Mononuclear cell (primary cell): ENCODE results near the gene GAST. TPM values are rescaled to one million over a fixed set of nuclear protein-coding genes. Genes with fewer than 3 reads are reported as not detected.
A peak's percentile ranks its signal among the peaks of the same experiment; 100 is the strongest.
"Not testable (repeated sequence)": the region's sequence is repeated elsewhere in the genome, so short reads cannot be mapped to it uniquely, and the experiment has no call there.

ENCODE experiments used
- H3K27me3 ChIP-seq: 2 replicates; pipeline ENCODE4 v1.6.0; 2011; ENCODE audit warnings: low read length, control low read depth; ENCODE audit not compliant: insufficient read depth
- H3K4me1 ChIP-seq: 2 replicates; pipeline ENCODE4 v1.5.1; 2011; ENCODE audit warnings: mild to moderate bottlenecking, low read length, control low read depth; ENCODE audit not compliant: insufficient read depth
- H3K4me3 ChIP-seq: 2 replicates; pipeline ENCODE4 v1.5.1; 2011; ENCODE audit warnings: mild to moderate bottlenecking, low read length, moderate library complexity
- H3K9me3 ChIP-seq: 2 replicates; pipeline ENCODE4 v1.5.1; 2011; ENCODE audit warnings: low read depth, mild to moderate bottlenecking, control low read depth, low read length
- total RNA-seq: library from RNA; depleted of rRNA; stranded (reverse); fragments of >200 nt; gene quantifications from one replicate; pipeline ENCODE4 v1.2.3, GENCODE V29; 2012

Gene GAST
- total RNA-seq, 1 donor = not detected

DNA sequence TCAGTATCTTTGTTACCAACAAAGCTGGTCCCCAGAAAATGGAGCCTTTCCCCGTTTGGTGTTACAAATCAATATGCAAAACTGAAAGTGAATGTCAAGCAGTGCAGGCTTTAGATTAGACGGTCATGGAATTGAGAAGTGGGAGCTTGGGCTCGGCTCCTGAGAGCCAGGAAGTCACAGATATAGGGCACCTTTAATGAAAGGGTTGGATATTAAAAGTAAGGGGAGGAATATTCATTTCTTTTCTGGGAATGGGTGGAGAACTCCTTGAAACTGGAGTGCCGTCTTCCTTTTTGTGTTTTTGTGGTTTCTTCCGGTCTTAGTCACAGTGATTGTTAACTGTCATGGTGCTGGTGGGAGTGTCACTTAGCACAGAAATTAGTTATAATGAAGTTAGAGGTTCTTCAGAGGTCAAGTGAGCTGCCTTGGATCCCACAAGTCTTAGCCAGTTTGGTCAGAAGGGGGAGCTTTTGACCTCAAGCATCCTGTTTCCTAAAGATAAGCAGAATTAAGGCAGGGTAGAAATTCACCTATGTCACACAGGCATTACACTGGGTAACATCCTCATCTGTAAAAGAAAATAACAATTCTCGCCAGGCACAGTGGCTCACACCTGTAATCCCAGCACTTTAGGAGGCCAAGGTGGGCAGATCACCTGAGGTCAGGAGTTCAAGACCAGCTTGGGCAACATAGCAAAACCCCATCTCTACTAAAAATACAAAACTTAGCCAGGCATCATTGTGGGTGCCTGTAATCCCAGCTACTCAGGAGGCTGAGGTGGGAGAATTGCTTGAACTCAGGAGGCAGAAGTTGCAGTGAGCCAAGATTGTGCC is 33.0 kb upstream of the GAST start:
- peak overlapping the region; percentile 39 for H3K4me3 ChIP-seq
- peaks cover 49% of the 10 kb centered on the region for H3K4me1 ChIP-seq
- H3K9me3 ChIP-seq = no peaks in the 10 kb centered on the region
- no peaks in the 10 kb centered on the region for H3K27me3 ChIP-seq

- no peaks in the 10 kb centered on the region for H3K9me3 ChIP-seq
- no peaks in the 10 kb centered on the region for H3K27me3 ChIP-seq
- no peak overlapping the region for H3K4me3 ChIP-seq
- H3K4me1 ChIP-seq = peaks cover 49% of the 10 kb centered on the region
Measured at GRCh38 chr17:41679740-41680425, 32.2 kb upstream of the GAST start.

- H3K4me1 ChIP-seq = peaks cover 46% of the 10 kb centered on the region
Measured at GRCh38 chr17:41680426-41681040, 31.6 kb upstream of the GAST start.

GRCh38 chr17:41681776-41682175 is 30.4 kb upstream of the GAST start:
- H3K4me3 ChIP-seq = no peak overlapping the region
- peaks cover 34% of the 10 kb centered on the region for H3K4me1 ChIP-seq
- H3K9me3 ChIP-seq = no peaks in the 10 kb centered on the region
- no peaks in the 10 kb centered on the region for H3K27me3 ChIP-seq

More at GRCh38 chr17:41680426-41681040, 31.6 kb upstream of the GAST start:
- no peak overlapping the region for H3K4me3 ChIP-seq
- no peaks in the 10 kb centered on the region for H3K9me3 ChIP-seq
- no peaks in the 10 kb centered on the region for H3K27me3 ChIP-seq

- Histone ChIP-seq H3K9me3 (no peaks in the 10 kb centered on the region), H3K4me3 (no peak overlapping the region), H3K27me3 (no peaks in the 10 kb centered on the region), H3K4me1 (peaks cover 28% of the 10 kb centered on the region)
Measured at GRCh38 chr17:41682631-41683030, 29.5 kb upstream of the GAST start.

- Histone ChIP-seq H3K27me3 (no peaks in the 10 kb centered on the region), H3K4me1 (peaks cover 27% of the 10 kb centered on the region), H3K9me3 (no peaks in the 10 kb centered on the region), H3K4me3 (no peak overlapping the region)
Measured at GRCh38 chr17:41683441-41684007, 28.6 kb upstream of the GAST start.

- Histone ChIP-seq H3K4me1 (peaks cover 22% of the 10 kb centered on the region), H3K27me3 (no peaks in the 10 kb centered on the region), H3K4me3 (no peak overlapping the region), H3K9me3 (no peaks in the 10 kb centered on the region)
Measured at GRCh38 chr17:41684035-41684434, 28.1 kb upstream of the GAST start.

DNA sequence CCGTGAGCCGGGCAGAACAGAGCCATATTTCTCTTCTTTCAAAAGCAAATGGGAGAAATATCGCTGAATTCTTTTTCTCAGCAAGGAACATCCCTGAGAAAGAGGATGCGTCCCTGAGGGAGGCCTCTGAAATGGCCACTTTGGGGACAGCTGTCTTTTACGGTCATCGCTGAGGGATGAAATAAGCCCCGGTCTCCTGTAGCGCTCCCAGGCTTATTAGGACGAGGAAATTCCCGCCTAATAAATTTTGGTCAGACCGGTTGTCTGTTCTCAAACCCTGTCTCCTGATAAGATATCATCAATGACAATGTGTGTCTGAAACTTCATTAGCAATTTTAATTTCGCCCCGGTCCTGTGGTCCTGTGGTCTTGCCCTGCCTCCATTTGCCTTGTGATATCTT is 26.4 kb upstream of the GAST start:
- peaks cover 28% of the 10 kb centered on the region for H3K4me1 ChIP-seq
- not testable (repeated sequence) for H3K4me3 ChIP-seq, H3K9me3 ChIP-seq, H3K27me3 ChIP-seq

GRCh38 chr17:41686281-41686680 is 25.9 kb upstream of the GAST start:
- no peak overlapping the region for H3K4me3 ChIP-seq
- H3K4me1 ChIP-seq = peaks cover 33% of the 10 kb centered on the region
- H3K9me3 ChIP-seq = no peaks in the 10 kb centered on the region
- no peaks in the 10 kb centered on the region for H3K27me3 ChIP-seq

DNA sequence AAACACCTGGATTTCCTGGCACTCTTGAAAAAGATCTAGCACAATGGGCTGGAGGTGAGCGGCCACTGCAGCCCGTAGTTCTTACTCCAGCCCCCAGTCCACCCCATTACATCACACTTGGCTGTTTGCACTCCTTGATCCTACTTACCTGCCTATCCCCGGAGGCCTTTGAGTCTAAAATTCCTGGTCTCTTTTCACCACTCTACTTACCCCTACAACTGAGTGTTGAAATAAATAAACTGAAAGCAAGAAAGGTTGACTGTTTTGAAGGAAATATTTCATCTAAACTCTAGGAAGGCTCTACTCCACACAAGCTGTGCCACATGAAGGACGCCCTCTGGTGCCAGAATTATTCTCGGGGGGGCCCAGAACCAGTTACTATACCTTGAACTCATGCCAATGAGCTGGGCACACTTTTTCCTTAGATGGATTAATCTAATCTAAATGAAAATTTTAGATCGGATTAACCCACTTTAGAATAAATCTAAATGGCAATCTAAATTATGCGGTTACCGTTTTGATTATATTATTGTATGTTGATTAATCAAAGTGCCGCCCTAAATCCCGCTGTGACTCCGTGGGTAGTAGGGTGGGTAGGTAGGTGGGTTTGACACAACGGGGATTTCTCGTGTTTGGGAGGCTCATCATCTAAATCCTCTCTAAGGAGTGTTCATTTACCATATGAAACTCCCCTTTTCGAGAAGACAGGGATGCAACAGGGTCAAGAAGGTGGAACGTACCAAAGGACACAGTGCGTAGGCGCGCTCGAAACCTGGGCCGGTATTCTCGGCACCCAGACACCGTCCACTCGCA is 24.1 kb upstream of the GAST start:
- Histone ChIP-seq H3K4me3 (peak overlapping the region; percentile 100), H3K4me1 (peaks cover 38% of the 10 kb centered on the region), H3K27me3 (no peaks in the 10 kb centered on the region), H3K9me3 (no peaks in the 10 kb centered on the region)

DNA sequence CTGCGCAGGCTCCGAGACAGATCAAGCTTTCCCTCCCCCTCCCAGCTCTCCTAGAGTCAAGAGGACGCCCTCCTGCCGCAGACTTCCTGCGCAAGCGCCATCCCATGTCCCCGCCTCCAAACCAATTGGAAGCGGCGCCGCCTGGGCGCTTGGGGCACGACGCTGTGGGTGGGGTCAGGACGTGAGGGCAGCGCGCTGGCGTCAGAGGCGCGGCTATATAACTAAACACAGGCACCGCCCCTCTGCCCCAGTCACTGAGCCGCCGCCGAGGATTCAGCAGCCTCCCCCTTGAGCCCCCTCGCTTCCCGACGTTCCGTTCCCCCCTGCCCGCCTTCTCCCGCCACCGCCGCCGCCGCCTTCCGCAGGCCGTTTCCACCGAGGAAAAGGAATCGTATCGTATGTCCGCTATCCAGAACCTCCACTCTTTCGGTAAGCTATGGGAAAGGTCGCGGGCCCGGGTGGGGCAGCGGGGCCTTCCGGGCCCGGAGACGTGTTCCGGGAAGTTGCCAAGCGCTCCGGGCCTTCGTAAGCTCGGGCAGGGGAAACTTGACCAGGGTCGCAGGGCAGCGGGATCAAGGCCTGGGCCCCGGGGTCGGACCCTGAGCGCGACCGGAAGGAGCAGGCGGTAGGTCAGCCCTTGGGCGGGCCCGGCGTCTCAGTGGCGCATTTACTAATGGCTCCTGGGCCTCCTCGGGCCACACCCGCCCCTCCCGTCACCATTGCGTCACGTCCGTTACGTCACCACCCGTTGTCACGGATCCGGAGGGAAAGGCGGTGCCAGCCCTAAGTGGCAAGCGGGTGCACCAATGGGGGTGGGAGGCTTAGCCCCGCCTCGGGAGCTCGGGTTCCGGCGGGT is 23.3 kb upstream of the GAST start, which contains the start of gene EIF1:
Gene EIF1 (plus strand): TSS at position 245 of the 856 bp plus-strand sequence. CDS start 154 bp downstream, at position 399.
- Histone ChIP-seq H3K4me3 (peak within 1 kb of the TSS; percentile 100), H3K4me1 (peaks cover 35% of the 10 kb centered on the region), H3K9me3 (no peaks in the 10 kb centered on the region), H3K27me3 (no peaks in the 10 kb centered on the region)

- H3K4me1 ChIP-seq = peaks cover 35% of the 10 kb centered on the region
- H3K4me3 ChIP-seq = peak overlapping the region; percentile 100
- H3K9me3 ChIP-seq = no peaks in the 10 kb centered on the region
- no peaks in the 10 kb centered on the region for H3K27me3 ChIP-seq
Measured at GRCh38 chr17:41689497-41690299, 22.4 kb upstream of the GAST start.

DNA sequence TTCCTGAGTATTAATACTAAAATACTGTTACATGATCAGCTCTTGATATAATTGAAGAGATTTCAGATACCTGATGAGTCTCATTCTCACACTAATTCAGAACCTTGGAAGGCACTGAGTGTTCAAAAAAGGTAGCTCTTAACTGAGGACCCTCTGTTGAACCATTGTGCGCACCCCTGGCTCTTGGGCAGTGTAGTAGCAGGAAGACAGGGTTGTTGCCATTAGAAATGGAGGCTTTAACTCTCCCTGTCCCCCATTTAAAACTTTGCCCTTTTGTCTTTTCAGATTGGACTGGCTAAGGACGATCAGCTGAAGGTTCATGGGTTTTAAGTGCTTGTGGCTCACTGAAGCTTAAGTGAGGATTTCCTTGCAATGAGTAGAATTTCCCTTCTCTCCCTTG is 21.6 kb upstream of the GAST start:
- H3K9me3 ChIP-seq = no peaks in the 10 kb centered on the region
- peaks cover 36% of the 10 kb centered on the region for H3K4me1 ChIP-seq
- H3K27me3 ChIP-seq = no peaks in the 10 kb centered on the region
- peak overlapping the region; percentile 0 for H3K4me3 ChIP-seq
